ENCODE measurements around the gene ABCG8.

DNA sequence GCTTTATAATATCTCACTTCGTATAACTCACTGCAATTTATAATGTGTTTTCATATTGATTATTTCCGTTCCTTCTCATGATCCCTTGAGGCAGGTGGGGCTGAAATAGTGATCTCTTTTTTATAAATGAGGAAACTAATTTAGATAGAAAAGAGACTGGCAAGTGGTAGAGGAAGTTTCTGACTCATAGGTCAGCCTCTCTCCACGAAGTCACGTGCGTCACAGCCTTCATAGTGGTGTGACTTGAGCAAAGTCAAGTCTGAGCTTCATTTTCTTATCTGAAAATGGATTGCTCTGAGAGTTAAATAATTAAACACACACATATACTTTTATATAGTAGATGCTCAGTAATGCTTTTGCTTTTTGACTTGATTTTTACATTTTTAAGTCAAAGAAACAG is 20.0 kb upstream of the ABCG8 start:
- TF ChIP-seq CTCF (conservative IDR thresholded peaks at IDR 0.05) (no peak), ZFX (IDR thresholded peaks at IDR 0.05) (no peak)

Measured in C4-2B (cell line).